Erythroblast (primary cell): Measurements from ENCODE around the gene ZNF473.

Experiments
- GATA1 ChIP-seq: IDR thresholded peaks from 2 replicates; pipeline ENCODE4 v1.6.1; 2011; ENCODE audit warnings: low read depth, mild to moderate bottlenecking, control low read depth, low read length, moderate library complexity
- POLR2A ChIP-seq: IDR thresholded peaks from 2 replicates; pipeline ENCODE4 v1.6.1; 2011; ENCODE audit warnings: mild to moderate bottlenecking, low read length

DNA sequence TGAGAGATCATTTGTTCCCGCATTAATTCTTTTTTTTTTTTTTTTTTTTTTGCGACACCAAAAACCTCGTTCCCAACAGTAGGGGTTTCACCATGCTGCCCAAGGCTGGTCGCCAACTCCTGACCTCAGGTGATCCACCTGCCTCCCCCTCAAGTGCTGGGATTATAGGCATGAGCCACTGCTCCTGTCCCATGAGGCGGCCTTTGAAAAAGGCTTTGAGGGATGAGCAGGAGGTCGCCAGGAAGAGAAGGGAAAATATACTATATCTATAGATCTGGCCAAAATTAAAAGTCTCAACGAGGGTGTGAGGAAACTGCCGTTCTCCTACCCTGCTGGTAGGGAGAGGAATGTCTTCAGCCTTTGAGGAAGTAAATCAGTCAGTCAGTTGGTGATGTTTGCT, 26.2 kb downstream of the ZNF473 start:
- no peak for TF ChIP-seq POLR2A
- no peak for TF ChIP-seq GATA1
